HG03439 (cell line): Measurements from ENCODE around the gene IER2.
"Not testable (repeated sequence)": the region's sequence is repeated elsewhere in the genome, so short reads cannot be mapped to it uniquely, and the experiment has no call there.

Experiments used
- ATAC-seq: cut with Tn5 transposase; IDR thresholded peaks from one replicate; pipeline ENCODE4 v1.9.1; 2021; ENCODE audit warnings: mild to moderate bottlenecking, moderate library complexity; ENCODE audit not compliant: unreplicated experiment

The IER2 gene

DNA sequence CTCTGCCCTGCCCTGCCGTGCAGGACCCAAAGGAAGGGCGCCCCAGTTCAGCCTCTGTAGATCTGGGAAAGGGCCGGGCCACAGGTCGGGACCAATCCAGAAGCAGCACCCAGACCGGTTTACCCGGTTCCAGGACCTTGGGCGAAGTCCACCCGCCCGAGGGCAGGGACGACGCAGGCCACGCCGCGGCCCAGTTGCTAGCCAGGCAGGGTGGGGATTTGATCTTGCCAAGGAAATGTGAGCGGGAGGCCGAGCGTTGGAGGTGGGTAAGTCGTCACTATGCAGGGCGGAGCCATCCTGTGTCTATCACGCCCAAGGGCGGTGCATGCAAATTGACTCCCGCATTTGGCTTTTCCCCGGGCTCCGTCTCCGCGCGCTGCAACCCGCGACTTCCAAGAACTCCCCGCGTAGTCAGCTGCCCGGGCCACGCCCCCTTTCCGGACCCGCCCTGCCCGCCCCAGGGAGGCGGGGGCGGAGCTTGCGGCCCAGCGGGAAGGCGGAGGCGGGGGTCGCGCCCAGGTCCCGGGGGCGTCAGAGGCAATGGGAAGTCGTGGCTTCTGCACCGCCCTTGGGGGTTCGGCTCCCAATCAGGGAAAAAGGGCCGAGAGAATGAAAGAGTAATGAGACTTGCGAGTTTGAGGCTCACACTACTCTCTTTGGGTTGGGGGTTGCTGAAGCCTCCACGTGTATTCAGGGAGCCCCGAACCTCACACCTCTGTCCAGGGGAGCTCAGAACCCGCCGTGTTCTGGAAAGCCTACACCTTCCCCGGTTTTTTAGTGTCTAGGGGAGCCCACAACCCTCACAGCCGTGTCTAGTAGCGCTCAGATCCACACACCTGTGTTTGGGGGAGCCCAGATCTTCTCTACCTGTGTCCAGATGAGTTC is 12.8 kb downstream of the IER2 start:
- ATAC-seq, result peak; percentile 49

DNA sequence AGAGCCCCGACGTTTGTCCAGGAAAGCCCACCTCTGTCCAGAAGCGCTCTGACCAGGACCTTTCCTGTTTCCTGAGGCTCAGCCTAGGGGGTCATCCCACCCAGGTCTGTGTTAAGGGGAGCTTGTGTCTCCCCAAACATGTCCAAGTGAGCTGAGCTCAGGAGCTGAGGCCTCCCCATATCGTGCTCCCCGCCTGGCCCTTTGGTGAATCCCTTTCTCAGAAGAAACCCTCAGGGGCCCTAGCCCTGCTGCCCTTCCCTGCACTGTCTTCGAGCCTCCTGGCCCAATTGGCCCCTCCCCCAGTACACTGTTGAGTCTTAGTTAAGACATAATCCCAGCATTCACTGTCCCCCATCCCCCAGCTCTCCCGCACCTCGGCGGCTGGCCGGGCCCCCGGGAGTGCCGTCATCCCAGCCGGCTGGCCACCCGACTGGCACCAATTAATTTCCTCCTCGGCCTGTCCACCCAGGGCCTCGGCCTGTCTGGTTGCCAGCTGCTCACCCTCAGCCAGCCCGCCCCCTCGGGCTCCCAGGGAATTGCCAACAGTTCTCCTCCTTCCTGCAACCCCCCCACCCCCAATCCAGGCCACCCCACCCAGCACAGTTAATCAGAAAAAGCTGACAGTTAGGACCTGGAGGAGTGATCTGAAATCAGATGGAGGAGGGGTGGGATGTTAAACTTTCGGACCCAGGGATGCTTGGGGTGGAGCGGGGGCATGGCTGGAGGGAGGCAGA is 13.6 kb downstream of the IER2 start:
- no peak for ATAC-seq

- ATAC-seq, result no peak
Measured at GRCh38 chr19:13164343-13165161, 14.3 kb downstream of the IER2 start.

- ATAC-seq, result no peak
Measured at GRCh38 chr19:13165162-13165997, 15.2 kb downstream of the IER2 start.

DNA sequence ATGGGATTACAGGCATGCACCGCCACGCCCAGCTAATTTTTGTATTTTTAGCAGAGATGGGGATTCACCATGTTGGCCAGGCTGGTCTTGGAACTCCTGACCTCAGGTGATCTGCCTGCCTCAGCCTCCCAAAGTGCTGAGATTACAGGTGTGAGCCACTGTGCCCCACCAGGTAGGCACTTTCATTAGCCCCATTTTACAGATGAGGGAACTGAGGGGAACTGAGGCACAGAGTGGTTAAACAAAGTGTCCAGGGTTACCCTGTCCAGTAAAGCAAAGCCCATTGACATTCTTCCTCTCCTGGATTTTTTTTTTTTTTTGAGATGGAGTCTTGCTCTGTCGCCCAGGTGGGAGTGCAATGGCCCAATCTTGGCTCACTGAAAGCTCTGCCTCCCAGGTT is 15.9 kb downstream of the IER2 start:
- ATAC-seq, result not testable (repeated sequence)

- no peak for ATAC-seq
Measured at GRCh38 chr19:13169769-13170168, 19.6 kb downstream of the IER2 start.

DNA sequence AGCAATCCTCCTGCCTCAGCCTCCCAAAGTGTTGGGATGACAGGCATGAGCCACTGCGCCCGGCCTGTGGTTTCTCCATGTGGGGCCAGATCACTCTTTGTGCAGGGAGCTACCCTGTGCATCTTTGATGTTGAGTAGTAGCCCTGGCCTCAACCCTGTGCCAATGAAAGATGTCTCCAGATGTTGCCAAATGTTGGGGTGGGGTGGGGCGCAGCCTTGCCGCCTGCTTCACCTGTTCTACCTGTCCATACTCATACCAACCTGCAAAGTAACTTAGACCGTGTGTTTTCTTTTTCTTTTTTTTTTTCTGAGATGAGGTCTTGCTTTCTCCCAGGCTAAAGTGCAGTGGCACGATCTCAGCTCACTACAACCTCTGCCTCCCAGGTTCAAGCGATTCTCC is 20.9 kb downstream of the IER2 start:
- ATAC-seq, result no peak

GRCh38 chr19:13172346-13173138 is 22.3 kb downstream of the IER2 start:
- ATAC-seq, result no peak

DNA sequence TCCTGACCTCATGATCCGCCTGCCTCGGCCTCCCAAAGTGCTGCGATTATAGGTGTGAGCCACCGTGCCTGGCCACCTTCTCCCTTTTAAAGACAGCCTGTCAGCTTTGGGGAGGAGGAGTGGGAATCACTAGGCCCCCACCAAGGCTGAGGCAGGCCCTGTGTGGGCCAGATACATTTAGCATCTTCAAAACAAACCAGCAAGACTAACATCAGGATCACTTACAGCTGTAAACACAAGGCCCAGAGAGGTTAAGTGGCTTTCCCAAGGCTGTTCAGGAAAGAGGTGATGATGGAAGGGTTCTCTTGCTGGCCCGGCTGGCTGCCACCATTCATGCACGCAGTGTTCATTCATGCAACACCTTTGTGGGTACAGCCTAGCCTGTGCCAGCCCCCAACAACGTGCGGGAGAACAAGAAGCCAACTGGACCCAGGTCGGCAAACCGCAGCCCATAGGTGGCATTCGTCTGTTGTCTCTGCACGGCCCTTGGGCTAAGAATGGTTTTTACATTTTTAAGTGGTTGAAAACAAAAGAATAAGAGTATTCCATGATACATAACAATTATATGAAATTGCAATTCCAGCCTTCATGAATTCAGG is 23.0 kb downstream of the IER2 start:
- ATAC-seq, result no peak

DNA sequence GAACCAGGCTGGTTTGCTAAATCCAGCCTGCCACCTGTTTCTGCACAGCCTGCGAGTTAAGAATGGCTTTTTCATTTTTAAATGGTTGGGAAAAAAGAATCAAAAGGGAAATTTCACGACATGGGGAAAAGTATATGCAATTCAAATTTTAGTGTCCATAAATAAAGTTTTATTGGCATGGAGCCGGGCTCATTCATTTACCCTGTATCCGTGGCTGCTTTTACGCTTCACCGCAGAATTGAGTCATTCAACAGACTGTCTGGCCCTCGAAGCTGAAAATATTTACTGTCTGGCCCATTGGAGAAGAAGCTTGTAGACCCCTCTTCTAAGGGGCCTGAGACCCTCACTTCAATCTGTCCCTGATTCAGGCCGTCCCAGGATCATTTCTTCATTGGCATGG is 26.1 kb downstream of the IER2 start:
- no peak for ATAC-seq

- ATAC-seq, result not testable (repeated sequence)
Measured at GRCh38 chr19:13177584-13177983, 27.4 kb downstream of the IER2 start.

DNA sequence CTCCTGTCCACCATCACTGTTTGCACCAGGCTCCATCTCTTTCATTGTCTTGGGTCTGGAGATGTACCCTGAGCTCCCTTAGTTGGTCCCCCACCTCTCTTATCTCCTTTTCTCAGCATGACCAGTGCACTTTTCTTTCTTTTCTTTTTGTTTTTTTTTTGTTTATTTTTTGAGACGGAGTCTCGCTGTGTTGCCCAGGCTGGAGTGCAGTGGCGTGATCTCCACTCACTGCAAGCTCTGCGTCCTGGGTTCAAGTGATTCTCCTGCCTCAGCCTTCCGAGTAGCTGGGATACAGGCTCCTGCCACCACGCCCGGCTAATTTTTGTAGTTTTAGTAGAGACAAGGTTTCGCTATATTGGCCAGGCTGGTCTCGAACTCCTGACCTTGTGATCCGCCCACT is 28.1 kb downstream of the IER2 start:
- not testable (repeated sequence) for ATAC-seq

DNA sequence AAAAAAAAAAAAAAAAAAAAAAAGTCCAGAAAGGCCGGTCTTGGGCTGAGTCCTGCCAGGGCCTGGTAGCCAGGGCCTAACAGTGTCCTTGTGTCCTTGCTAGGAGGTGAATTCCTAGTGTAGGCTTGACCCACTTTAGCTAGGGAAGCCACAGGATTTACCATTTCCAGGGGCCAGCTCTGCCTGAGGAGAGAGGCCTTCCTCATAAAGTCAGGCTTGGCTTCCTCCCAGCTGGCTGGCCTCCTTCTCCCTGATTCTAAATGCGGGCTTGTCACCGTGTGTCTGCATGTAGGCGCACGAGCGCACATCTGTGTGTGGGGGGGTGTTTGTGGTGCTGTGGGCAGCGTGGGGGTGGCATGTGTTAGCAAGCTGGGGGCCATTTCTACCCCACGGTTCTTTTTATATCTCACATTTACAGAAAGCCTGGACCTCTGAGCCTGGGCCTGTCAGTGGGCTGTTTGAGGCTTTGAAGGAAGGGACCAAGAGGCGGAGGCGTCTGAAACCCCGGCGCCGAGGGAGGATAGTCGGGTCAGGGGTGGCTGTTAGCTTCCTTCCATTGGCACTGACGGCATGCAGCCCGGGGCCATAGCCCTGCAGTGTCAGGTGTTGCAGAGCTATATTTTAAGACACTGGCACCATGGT is 31.7 kb downstream of the IER2 start:
- no peak for ATAC-seq

DNA sequence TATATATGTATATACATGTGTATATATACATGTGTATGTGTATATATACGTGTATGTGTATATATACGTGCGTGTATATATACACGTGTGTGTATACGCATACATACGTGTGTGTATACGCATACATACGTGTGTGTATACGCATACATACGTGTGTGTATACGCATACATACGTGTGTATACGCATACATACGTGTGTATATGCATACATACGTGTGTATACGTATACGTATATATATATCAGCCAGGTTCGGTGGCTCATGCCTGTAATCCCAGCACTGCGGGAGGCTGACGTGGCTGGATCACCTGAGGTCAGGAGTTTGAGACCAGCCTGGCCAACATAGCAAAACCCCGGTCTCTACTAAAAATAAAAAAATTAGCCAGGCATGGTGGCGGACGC is 34.7 kb downstream of the IER2 start:
- not testable (repeated sequence) for ATAC-seq

- ATAC-seq, result not testable (repeated sequence)
Measured at GRCh38 chr19:13185763-13186657, 35.8 kb downstream of the IER2 start.

- ATAC-seq, result not testable (repeated sequence)
Measured at GRCh38 chr19:13186688-13187087, 36.5 kb downstream of the IER2 start.

- ATAC-seq, result no peak
Measured at GRCh38 chr19:13187419-13187818, 37.2 kb downstream of the IER2 start.

GRCh38 chr19:13189600-13189999 is 39.4 kb downstream of the IER2 start:
- ATAC-seq, result no peak
